ENCODE results near the gene CEP128. TPM values are rescaled to one million over a fixed set of nuclear protein-coding genes. Genes with fewer than 3 reads are reported as not detected.

CEP128 gene
- total RNA-seq, 1 experiment from 2014 or later, result 29.3 TPM

GRCh38 chr14:80754696-80755095, 186.8 kb downstream of the CEP128 start:
- no peaks in the 10 kb centered on the region for H4K20me1 ChIP-seq (ENCODE audit: insufficient read depth)
- ChIA-PET POLR2A (ENCODE audit: unreplicated experiment) (no interaction called here), CTCF (no interaction called here)
- H3F3A ChIP-seq (ENCODE audit: insufficient read depth, low read depth), result no peaks in the 10 kb centered on the region; the same call in 1 of the 2 replicates
- H3K4me1 ChIP-seq (replicated peaks; ENCODE audit: insufficient read depth), result no peaks in the 10 kb centered on the region
- no peaks in the 10 kb centered on the region for H3K27me3 ChIP-seq (ENCODE audit: insufficient read depth, low read depth)
- 0 out of 2 replicates have a peak, but pooled peaks cover 8% of the 10 kb centered on the region for H3K9me2 ChIP-seq (ENCODE audit: insufficient read depth)
- H3K36me3 ChIP-seq (ENCODE audit: low read depth), result no peaks in the 10 kb centered on the region
- no peak for DNase-seq
- H2AFZ ChIP-seq, result no peak overlapping the region
- intact Hi-C loops (cut with micrococcal nuclease; ENCODE audit: unreplicated experiment), result no loop called here
- H3K27ac ChIP-seq, result no peak overlapping the region
- H3K79me2 ChIP-seq (ENCODE audit: low read depth), result no peaks in the 10 kb centered on the region
- H3K4me2 ChIP-seq, result no peak overlapping the region
- TF ChIP-seq EZH2 (IDR thresholded peaks at IDR 0.05; ENCODE audit: low read depth) (no peak), CTCF (conservative IDR thresholded peaks at IDR 0.05) (no peak)
- no peak overlapping the region for H3K4me3 ChIP-seq
- no peaks in the 10 kb centered on the region for H3K9me3 ChIP-seq (ENCODE audit: insufficient read depth, low read depth)
- no TSS peak for BruUV-seq (replicated peaks)

DNA sequence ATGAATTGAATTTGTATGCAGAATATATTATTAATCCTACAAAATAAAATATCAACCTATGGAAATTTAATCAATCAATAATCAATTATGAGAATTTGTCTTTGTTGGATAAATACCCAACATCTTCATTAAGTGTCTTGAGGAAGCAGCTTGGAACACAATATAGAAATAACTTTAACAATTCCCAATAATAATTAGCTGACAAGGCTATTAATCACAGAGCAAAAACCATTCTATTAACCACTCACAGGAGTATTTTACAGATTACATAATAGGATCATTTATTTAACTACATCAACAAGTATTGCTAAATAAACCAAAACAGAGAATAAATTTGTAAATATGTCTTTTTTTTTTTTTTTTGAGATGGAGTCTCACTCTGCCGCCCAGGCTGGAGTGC, 190.3 kb downstream of the CEP128 start:
- H2AFZ ChIP-seq, result no peak overlapping the region
- H3K4me2 ChIP-seq, result no peak overlapping the region
- DNase-seq, result no peak
- H3K36me3 ChIP-seq (ENCODE audit: low read depth), result no peaks in the 10 kb centered on the region
- no peaks in the 10 kb centered on the region for H3K79me2 ChIP-seq (ENCODE audit: low read depth)
- no peaks in the 10 kb centered on the region; the same call in 1 of the 2 replicates for H3F3A ChIP-seq (ENCODE audit: insufficient read depth, low read depth)
- TF ChIP-seq EZH2 (IDR thresholded peaks at IDR 0.05; ENCODE audit: low read depth) (no peak), CTCF (conservative IDR thresholded peaks at IDR 0.05) (no peak)
- intact Hi-C loops (cut with micrococcal nuclease; ENCODE audit: unreplicated experiment), result no loop called here
- H3K4me1 ChIP-seq (replicated peaks; ENCODE audit: insufficient read depth), result no peaks in the 10 kb centered on the region
- no TSS peak for BruUV-seq (replicated peaks)
- H3K27ac ChIP-seq, result no peak overlapping the region
- ChIA-PET POLR2A (ENCODE audit: unreplicated experiment) (no interaction called here), CTCF (no interaction called here)
- H3K27me3 ChIP-seq (ENCODE audit: insufficient read depth, low read depth), result no peaks in the 10 kb centered on the region
- H3K4me3 ChIP-seq, result no peak overlapping the region
- H3K9me3 ChIP-seq (ENCODE audit: insufficient read depth, low read depth), result no peaks in the 10 kb centered on the region
- H4K20me1 ChIP-seq (ENCODE audit: insufficient read depth), result no peaks in the 10 kb centered on the region
- no peaks in the 10 kb centered on the region for H3K9me2 ChIP-seq (ENCODE audit: insufficient read depth)

DNA sequence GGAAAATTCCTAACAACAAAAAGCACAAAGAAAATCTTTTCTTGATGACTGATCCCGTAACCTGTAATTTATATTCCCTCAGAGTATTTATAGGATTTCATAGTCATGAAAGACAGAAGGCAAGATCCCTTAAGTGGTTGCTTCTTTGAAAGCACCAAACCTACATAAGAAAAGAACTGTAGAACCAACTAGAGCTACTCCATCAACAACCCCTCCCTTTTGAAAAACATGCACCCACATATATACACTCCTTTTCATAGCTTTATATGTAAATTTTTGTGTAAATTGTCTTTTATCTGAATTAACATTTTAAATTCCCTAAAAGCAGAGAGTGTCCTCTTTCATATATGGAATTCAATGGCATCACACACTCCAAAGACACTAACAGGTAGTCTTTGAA, 215.3 kb downstream of the CEP128 start:
- Histone ChIP-seq H2AFZ (no peak overlapping the region), H3K9me3 (ENCODE audit: insufficient read depth, low read depth) (no peaks in the 10 kb centered on the region), H3K36me3 (ENCODE audit: low read depth) (no peaks in the 10 kb centered on the region), H3K79me2 (ENCODE audit: low read depth) (no peaks in the 10 kb centered on the region), H3F3A (ENCODE audit: insufficient read depth, low read depth) (no peaks in the 10 kb centered on the region), H3K4me3 (no peak overlapping the region), H3K4me2 (no peak overlapping the region), H3K27ac (no peak overlapping the region), H4K20me1 (ENCODE audit: insufficient read depth) (no peaks in the 10 kb centered on the region), H3K27me3 (ENCODE audit: insufficient read depth, low read depth) (no peaks in the 10 kb centered on the region), H3K9me2 (ENCODE audit: insufficient read depth) (peaks cover 5% of the 10 kb centered on the region; the same call in 1 of the 2 replicates), H3K4me1 (replicated peaks; ENCODE audit: insufficient read depth) (no peaks in the 10 kb centered on the region)
- ChIA-PET CTCF (no interaction called here), POLR2A (ENCODE audit: unreplicated experiment) (no interaction called here)
- BruUV-seq (replicated peaks), result no TSS peak
- DNase-seq, result no peak
- intact Hi-C loops (cut with micrococcal nuclease; ENCODE audit: unreplicated experiment), result no loop called here
- no peak for TF ChIP-seq CTCF (conservative IDR thresholded peaks at IDR 0.05)
- TF ChIP-seq EZH2 (IDR thresholded peaks at IDR 0.05; ENCODE audit: low read depth), result no peak

Measured in PC-9 (cell line).